Measurements from ENCODE around the gene DDX54.
A peak's percentile ranks its signal among the peaks of the same experiment; 100 is the strongest.

The DDX54 gene

GRCh38 chr12:113158439-113159203, 26.7 kb downstream of the DDX54 start:
- H4K20me1 ChIP-seq (ENCODE audit: insufficient read depth, low read length), result no peaks in the 10 kb centered on the region
- no peaks in the 10 kb centered on the region for H3K27me3 ChIP-seq (ENCODE audit: insufficient read depth, low read length)
- no peaks in the 10 kb centered on the region for H3K9me3 ChIP-seq (ENCODE audit: low read length)
- peak overlapping the region; percentile 79 for H3K4me2 ChIP-seq (ENCODE audit: low read length)
- peaks cover 93% of the 10 kb centered on the region for H3K4me1 ChIP-seq (ENCODE audit: insufficient read depth, low read length, severe bottlenecking)
- H3K27ac ChIP-seq (ENCODE audit: low read depth, low read length, poor library complexity, severe bottlenecking), result peak overlapping the region; percentile 92
- H3K9me2 ChIP-seq (ENCODE audit: low read depth, low read length), result no peaks in the 10 kb centered on the region
- peak overlapping the region; percentile 62 for H3K4me3 ChIP-seq (ENCODE audit: low read depth, low read length, poor library complexity, severe bottlenecking)
- H3K9ac ChIP-seq (ENCODE audit: low read length), result peak overlapping the region; percentile 69; the same call in 1 of the 2 replicates
- peaks cover 5% of the 10 kb centered on the region; the same call in 1 of the 2 replicates for H3F3A ChIP-seq (ENCODE audit: insufficient read depth, low read length)
- no peak overlapping the region for H2AFZ ChIP-seq (ENCODE audit: low read length)
- TF ChIP-seq CTCF (IDR thresholded peaks at IDR 0.05; ENCODE audit: low read length) (no peak), EZH2 (IDR thresholded peaks at IDR 0.05; ENCODE audit: borderline replicate concordance, low read length) (no peak)
- H3K36me3 ChIP-seq (ENCODE audit: insufficient read depth, low read length), result peaks cover 65% of the 10 kb centered on the region
- peaks cover 5% of the 10 kb centered on the region for H3K79me2 ChIP-seq (ENCODE audit: insufficient read depth, low read length)

- Histone ChIP-seq H3K9me3 (ENCODE audit: low read length) (no peaks in the 10 kb centered on the region), H3K4me1 (ENCODE audit: insufficient read depth, low read length, severe bottlenecking) (peaks cover 86% of the 10 kb centered on the region), H3K9ac (ENCODE audit: low read length) (peak overlapping the region; percentile 69), H3K79me2 (ENCODE audit: insufficient read depth, low read length) (peaks cover 7% of the 10 kb centered on the region), H3K27me3 (ENCODE audit: insufficient read depth, low read length) (no peaks in the 10 kb centered on the region), H3F3A (ENCODE audit: insufficient read depth, low read length) (peaks cover 5% of the 10 kb centered on the region; the same call in 1 of the 2 replicates), H3K36me3 (ENCODE audit: insufficient read depth, low read length) (peaks cover 56% of the 10 kb centered on the region), H3K4me2 (ENCODE audit: low read length) (peak overlapping the region; percentile 79), H3K9me2 (ENCODE audit: low read depth, low read length) (no peaks in the 10 kb centered on the region), H3K4me3 (ENCODE audit: low read depth, low read length, poor library complexity, severe bottlenecking) (peak overlapping the region; percentile 25), H4K20me1 (ENCODE audit: insufficient read depth, low read length) (no peaks in the 10 kb centered on the region), H3K27ac (ENCODE audit: low read depth, low read length, poor library complexity, severe bottlenecking) (peak overlapping the region; percentile 92), H2AFZ (ENCODE audit: low read length) (no peak overlapping the region)
- TF ChIP-seq EZH2 (IDR thresholded peaks at IDR 0.05; ENCODE audit: borderline replicate concordance, low read length) (no peak), CTCF (IDR thresholded peaks at IDR 0.05; ENCODE audit: low read length) (no peak)
Observed at GRCh38 chr12:113157218-113157859, 27.9 kb downstream of the DDX54 start.

- no peak for TF ChIP-seq EZH2 (IDR thresholded peaks at IDR 0.05; ENCODE audit: borderline replicate concordance, low read length)
- TF ChIP-seq CTCF (IDR thresholded peaks at IDR 0.05; ENCODE audit: low read length), result no peak
- H3K79me2 ChIP-seq (ENCODE audit: insufficient read depth, low read length), result peaks cover 7% of the 10 kb centered on the region
- no peaks in the 10 kb centered on the region for H4K20me1 ChIP-seq (ENCODE audit: insufficient read depth, low read length)
- peaks cover 44% of the 10 kb centered on the region for H3K36me3 ChIP-seq (ENCODE audit: insufficient read depth, low read length)
- H3K9me2 ChIP-seq (ENCODE audit: low read depth, low read length), result no peaks in the 10 kb centered on the region
- no peaks in the 10 kb centered on the region for H3K9me3 ChIP-seq (ENCODE audit: low read length)
- peak overlapping the region; percentile 79 for H3K4me2 ChIP-seq (ENCODE audit: low read length)
- H3K9ac ChIP-seq (ENCODE audit: low read length), result peak overlapping the region; percentile 99
- H3F3A ChIP-seq (ENCODE audit: insufficient read depth, low read length), result peaks cover 9% of the 10 kb centered on the region
- peaks cover 84% of the 10 kb centered on the region for H3K4me1 ChIP-seq (ENCODE audit: insufficient read depth, low read length, severe bottlenecking)
- H3K27me3 ChIP-seq (ENCODE audit: insufficient read depth, low read length), result no peaks in the 10 kb centered on the region
- peak overlapping the region; percentile 88 for H3K4me3 ChIP-seq (ENCODE audit: low read depth, low read length, poor library complexity, severe bottlenecking)
- no peak overlapping the region for H2AFZ ChIP-seq (ENCODE audit: low read length)
- peak overlapping the region; percentile 92 for H3K27ac ChIP-seq (ENCODE audit: low read depth, low read length, poor library complexity, severe bottlenecking)
Observed at GRCh38 chr12:113155646-113156045, 29.6 kb downstream of the DDX54 start.
